Dedifferentiated amniotic fluid mesenchymal stem cell (primary cell): ENCODE results near the gene SNAP25.

Source experiments
- DNase-seq: peaks from one replicate; pipeline ENCODE4 v3.0.0-alpha.2; 2016; ENCODE audit errors: extremely low spot score

SNAP25 gene

GRCh38 chr20:10263385-10264165 is 44.9 kb downstream of the SNAP25 start:
- DNase-seq: no peak

DNA sequence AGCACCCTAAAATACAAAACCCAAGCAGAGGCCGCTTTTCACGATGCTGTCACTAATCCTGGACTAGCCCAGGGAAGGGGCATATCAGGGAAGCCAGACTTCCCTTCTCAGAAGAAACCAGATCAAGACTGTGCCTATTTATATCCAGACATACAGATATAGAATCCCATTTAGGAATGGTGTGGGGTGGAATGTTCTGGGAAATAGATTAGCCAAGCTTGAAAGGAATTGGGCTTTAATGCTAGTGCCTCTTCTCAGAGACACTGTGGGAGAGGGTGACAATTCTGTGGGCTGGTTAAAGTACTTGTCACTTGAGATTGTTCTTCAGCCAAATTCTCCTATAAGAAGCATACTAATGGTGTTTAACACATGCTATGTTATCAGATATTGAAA is 45.5 kb downstream of the SNAP25 start:
- no peak for DNase-seq

DNA sequence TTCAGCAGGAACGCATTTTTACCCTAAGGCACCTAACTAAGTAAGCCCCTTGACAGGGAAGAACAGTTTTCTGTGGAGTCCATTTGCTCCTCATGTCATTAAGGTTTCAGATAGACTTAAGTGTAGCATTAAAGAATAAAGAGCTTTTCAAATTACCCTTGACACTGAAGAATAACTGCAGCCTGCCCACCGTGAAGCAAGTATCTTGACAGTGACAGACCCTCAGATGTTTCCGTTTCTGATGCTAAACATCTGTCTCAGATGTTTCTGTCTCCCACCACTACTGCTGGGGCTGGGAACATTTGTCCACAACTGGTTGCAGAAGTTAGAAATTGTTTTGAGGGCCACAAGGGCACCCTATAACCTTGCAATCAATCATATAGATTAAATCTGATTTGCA is 50.0 kb downstream of the SNAP25 start:
- DNase-seq: no peak

GRCh38 chr20:10270630-10271029 is 52.0 kb downstream of the SNAP25 start:
- no peak for DNase-seq

GRCh38 chr20:10271494-10272219 is 53.0 kb downstream of the SNAP25 start:
- no peak for DNase-seq

DNA sequence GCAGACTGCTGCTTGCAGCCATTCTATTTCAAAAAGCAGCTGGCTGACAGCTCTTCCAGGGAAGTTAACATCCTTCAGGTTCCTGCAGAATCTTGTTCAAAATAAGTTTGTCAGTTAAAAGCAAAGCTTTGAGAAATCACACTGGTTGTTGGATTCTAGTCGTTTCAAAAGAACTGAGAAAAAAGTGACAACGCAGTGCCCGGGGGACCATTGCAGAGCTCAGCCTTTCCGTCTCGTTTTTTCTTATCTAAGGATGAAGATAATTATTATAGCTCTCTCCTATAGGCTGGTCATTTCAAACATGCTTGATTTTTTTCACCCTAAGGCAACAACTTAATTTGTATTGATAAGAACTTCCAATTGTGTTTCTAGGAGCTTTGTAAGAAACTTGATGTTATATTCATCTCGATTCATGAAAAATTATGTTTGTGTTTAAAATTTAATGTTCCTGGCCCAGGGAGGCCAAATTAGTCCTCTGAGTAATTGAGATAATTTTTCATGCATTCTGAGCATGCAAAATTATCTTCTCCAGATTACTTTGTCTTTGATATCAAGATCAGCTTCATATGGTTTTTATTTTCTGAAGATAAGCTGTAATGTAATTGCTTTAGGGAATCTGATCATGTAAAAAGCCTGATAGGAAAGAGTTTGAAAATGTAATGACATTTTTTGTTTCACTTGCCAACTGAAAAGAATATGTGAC is 58.4 kb downstream of the SNAP25 start:
- no peak for DNase-seq

DNA sequence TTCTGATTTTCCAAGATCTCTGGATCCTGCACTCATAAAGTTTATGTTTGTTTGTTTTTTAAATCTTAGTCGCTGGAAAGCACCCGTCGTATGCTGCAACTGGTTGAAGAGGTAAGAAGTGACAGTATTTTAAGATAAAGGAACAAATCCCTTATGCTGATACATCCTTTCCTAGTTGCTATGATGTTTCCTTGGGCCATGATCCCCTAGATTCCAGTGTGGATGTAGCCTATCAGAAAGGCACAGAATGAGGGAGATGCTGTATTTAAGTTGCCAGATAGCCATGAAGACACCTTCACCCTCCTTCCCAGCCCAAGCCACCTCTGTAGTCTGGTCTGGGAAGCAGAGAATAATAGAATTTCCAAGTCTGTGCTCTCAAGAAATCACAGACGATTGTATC is 59.0 kb downstream of the SNAP25 start:
- DNase-seq: no peak

GRCh38 chr20:10278412-10278811 is 59.8 kb downstream of the SNAP25 start:
- no peak for DNase-seq

DNA sequence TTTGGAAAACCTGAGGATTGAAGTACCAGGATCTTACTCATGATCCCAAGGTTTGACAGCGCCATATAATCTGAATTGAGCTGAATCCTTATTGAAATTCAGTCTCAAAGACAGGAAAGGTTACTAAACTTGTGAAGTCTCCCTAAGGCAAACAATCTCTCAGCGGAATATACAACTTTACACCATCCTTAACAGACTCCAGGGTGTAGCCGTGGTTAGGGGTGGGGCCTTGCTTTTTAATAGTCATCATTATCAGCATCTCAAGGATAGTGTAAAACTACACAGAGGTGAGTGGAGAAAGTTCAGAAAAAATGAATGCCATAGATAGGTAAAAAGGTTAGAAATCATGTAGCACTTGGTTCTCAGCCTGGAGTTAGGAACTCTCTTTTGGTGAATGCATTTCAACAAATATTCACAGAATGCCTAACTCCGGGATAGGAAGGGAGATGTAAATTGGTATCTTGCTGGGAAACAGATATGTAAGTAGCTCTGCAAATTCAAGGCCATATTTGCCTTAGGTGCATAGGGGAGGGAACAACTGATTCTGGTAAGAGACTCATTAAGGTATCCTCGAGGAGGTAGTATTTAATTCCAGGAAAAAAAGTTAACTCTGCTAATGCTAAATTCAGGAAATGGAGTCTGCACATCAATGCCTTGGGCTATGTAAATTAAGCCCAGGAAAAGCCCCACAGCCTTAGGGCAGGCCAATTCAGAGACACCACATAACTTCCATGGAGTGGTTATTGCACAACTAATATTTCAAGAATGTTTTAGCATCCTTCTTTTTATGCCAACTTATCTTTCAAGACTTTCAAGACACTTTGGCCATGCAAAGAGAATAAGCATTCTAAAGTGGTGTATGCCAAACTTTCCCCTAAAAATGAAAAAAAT is 61.6 kb downstream of the SNAP25 start:
- DNase-seq: no peak

- DNase-seq: no peak
These were observed 63.3 kb downstream of the SNAP25 start for GRCh38 chr20:10281911-10282310.

- DNase-seq: peak; percentile 36
These were observed 64.4 kb downstream of the SNAP25 start for GRCh38 chr20:10282979-10283456.

DNA sequence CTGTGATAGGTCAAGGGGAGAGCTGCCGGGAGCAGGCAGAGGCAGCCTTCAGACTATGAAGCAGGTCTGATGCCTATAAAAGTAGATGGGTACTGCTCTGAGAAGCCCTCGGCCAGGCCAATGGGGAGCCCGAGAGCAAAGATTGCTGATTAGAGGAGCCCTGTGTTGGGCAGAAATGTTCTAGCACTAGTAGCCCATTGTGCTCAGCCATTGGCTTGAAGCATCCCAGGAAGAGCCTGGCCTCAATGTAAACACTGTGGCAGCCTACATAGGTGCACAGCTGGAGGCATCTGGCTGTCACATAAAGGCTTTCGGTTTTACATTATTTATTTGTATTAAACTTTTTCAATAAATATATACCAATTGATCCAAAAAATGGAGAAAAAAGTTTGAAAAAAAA is 67.7 kb downstream of the SNAP25 start:
- DNase-seq: no peak

DNA sequence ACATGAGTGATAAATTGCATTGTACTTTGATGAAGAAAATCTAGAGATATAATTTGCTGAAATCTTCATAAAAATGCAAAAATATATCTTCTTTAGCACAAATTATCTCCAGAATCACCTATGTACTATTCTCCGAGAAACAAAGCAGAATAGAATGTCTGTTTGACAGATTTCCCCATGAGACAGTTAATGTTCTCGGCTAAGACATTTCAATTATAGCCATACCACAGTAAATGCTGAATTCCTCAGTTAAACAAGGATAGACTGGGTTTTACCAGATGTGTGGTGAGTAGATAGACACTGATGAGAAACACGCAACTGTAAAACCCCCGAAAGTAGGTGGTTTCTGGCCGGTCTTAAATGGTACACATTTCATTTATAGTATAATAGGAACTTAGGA is 69.8 kb downstream of the SNAP25 start:
- DNase-seq: no peak

DNA sequence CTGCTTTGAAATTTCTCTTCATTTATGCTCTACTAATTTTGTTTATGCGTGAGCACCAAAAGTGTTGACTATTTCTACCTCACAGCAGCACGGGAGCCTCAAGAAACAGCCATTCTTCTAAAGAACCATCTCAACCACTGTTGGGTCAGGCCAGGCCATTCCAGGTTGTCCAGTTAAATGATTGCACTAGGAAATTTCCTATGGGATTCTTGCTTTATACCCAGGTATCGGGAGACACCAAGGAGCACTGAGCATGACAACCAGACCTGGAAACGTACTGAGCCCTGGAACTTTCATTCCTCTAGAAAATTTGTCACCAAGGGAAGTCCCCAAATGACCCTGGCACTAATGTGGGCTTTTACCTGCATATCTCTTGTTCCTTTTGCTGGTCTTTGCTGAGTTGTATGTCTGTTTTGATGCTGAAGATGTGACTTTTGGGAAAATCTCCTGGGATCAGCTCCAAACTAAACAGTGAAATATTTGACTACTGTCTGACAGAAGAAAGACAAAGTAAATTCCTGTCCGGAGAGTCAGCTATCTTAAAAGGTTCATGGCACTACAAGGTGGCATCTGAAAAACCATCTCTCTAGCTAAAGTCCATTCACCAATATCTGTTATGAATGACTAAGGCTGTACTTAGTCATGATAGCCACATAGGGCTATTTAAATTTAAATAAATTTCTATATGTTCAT is 70.5 kb downstream of the SNAP25 start:
- no peak for DNase-seq

- no peak for DNase-seq
These were observed 73.1 kb downstream of the SNAP25 start for GRCh38 chr20:10291568-10292248.

DNA sequence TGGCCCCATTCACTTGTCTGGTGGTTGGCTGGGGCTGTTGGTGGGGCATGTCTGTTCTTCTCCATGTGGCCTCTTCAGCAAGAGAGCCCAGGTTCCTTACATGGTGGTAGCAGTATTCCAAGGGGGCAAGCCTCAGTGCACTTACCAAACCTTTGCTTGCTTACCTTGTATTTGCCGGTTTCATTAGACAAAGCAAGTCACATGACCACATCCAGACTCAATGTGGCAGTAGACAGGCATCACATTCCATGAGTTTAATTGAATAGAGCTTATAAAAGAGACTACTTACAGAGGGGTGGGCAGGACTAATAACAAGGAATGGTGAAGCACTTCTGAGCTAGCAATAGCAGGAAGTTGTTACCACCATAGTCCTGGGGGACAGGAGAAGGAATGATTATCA is 78.6 kb downstream of the SNAP25 start:
- no peak for DNase-seq

DNA sequence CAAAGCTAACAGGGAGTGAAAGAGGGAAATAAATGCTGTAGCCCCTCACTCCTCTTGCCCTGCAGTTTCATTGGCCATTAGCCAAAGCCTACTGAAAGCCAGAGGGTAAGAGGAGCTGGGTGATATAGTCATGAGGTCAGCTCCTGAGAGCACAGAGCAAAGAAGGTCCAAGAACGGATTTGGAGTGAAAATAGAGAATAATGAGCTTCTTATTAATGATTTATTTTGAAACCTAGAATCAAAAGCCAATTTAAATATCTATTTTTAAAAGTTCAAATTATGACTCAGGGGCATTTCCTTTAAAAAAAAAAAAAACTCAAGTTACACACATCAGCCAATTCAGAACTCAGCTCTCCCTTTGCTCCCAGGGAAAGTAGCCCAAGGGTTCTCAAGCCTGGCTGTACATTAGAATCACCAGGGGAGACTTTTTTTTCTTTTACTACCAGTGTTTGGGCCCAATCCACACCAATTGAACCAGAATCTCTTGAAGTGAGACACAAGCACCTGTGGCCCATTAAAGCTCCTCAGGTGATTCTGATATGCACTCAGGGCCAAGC is 79.1 kb downstream of the SNAP25 start:
- DNase-seq: no peak

- DNase-seq: no peak
These were observed 82.2 kb downstream of the SNAP25 start for GRCh38 chr20:10300582-10301446.

- no peak for DNase-seq
These were observed 85.2 kb downstream of the SNAP25 start for GRCh38 chr20:10303852-10304251.
